Suprapubic skin (tissue), 4 donors: Measurements from ENCODE around the gene EPB41L2. TPM values are rescaled to one million over a fixed set of nuclear protein-coding genes. Genes with fewer than 3 reads are reported as not detected.

ENCODE experiments used
- DNase-seq, 2 donors: peaks; one replicate each; pipeline ENCODE4 v3.0.0-alpha.2; 2019; ENCODE audit warnings: low spot score in 2 of 2
- H3K27ac ChIP-seq: fragments of 200-600 bp; sonication (generic); one replicate; pipeline ENCODE4 v1.5.1; 2019
- H3K27me3 ChIP-seq: fragments of 200-600 bp; sonication (generic); one replicate; pipeline ENCODE4 v1.5.1; 2019
- H3K36me3 ChIP-seq: fragments of 200-600 bp; sonication (generic); one replicate; pipeline ENCODE4 v1.5.1; 2019
- H3K4me1 ChIP-seq: fragments of 200-600 bp; sonication (generic); one replicate; pipeline ENCODE4 v1.5.1; 2019
- H3K4me3 ChIP-seq: fragments of 200-600 bp; sonication (generic); one replicate; pipeline ENCODE4 v1.5.1; 2019; ENCODE audit warnings: mild to moderate bottlenecking
- H3K9me3 ChIP-seq: fragments of 200-600 bp; sonication (generic); one replicate; pipeline ENCODE4 v1.5.1; 2019
- CTCF ChIP-seq, 2 donors: fragments of 200-600 bp in 1 of 2; fragments of 450-650 bp in 1 of 2; sonication (generic) in 1 of 2; IDR thresholded peaks; one replicate each; pipeline ENCODE4 v1.5.1; 2016 to 2019; ENCODE audit warnings: antibody characterized with exemption in 2 of 2, mild to moderate bottlenecking in 1 of 2, moderate library complexity in 1 of 2
- EP300 ChIP-seq: sonication (generic); formaldehyde crosslinking; IDR thresholded peaks from one replicate; pipeline ENCODE4 v1.6.1; 2017; ENCODE audit warnings: antibody characterized with exemption
- POLR2A ChIP-seq, 2 donors: fragments of 450-650 bp; IDR thresholded peaks; one replicate each; pipeline ENCODE4 v1.6.1; 2017; ENCODE audit warnings: antibody characterized with exemption in 2 of 2, mild to moderate bottlenecking in 2 of 2, moderate library complexity in 2 of 2
- POLR2AphosphoS5 ChIP-seq, 3 donors: sonication (generic); formaldehyde crosslinking; IDR thresholded peaks; one replicate each; pipeline ENCODE4 v1.6.1; 2017; ENCODE audit warnings: antibody characterized with exemption in 3 of 3
- WGBS: methylation state at CpG from one replicate; pipeline ENCODE4 v1.1.5; 2018; 5-methylcytosine and 5-hydroxymethylcytosine counted together
- total RNA-seq, 4 donors: library from RNA; depleted of rRNA; stranded (reverse); fragments of >200 nt; gene quantifications; one replicate each; pipeline ENCODE4 v1.1.0, GENCODE V29; 2016

The EPB41L2 gene
- total RNA-seq, 4 donors from 2014 or later: 11.4 to 26.8 (median 15.4) TPM

DNA sequence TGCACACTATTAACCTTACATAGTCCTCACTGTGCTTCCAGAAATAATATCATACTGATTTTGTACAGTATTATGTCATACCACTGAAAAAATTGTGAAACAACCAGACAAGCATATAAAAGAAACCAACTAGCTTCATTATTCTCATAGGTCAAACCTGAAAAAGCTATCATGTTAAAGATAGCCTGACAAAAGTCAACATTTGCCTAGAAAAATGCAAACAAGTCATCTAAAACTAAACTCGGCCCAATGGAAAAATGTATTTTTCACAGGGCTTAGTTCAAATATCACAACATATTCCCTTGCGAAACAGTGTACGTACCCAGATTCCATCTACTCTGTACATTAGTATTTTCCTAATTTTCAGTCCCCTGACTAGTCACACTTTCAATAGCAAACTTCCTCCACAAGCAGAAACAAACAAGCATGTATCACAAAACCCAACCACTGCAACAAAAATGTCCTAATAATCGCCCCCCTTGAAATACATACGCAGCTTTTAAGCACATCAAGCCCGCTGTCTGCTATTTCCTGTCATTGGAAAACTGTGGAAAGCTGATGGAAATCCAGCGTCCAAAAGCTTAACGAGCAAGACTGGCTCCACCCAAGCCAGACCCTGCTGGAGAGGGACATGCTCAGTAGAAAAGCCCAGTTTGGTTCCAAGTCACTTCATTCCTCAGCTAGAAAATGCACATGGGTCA, 93.1 kb downstream of the EPB41L2 start:
- H3K27ac ChIP-seq: peak overlapping the region; percentile 28
- no peak for TF ChIP-seq POLR2AphosphoS5 (IDR thresholded peaks at IDR 0.05)
- no peak for TF ChIP-seq POLR2A (IDR thresholded peaks at IDR 0.05)
- no peak for DNase-seq
- WGBS: 56% methylated on average over 8 of the region's 8 CpGs
- H3K27me3 ChIP-seq: no peaks in the 10 kb centered on the region
- no peaks in the 10 kb centered on the region for H3K36me3 ChIP-seq
- H3K4me1 ChIP-seq: peaks cover 25% of the 10 kb centered on the region
- H3K9me3 ChIP-seq: no peaks in the 10 kb centered on the region
- H3K4me3 ChIP-seq: peak overlapping the region; percentile 39

DNA sequence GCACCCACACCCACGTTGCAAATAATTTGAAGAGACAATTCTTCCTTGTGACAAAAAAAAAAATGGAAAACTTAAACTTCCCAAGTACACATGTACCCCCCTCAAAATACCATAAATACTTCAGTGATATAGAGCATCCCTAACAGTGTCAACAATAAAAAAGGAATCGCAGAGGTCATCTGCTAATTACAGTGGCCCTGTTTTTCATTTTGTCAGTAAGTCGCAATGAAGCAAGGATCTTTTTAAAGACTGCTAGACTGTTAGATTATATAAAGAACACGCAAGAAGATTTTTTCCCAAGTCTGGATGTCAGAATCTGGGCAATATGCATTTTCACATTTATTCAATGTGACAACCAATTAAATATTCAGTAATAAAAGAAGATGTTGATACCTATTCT, 93.9 kb downstream of the EPB41L2 start:
- no peak overlapping the region for H3K27ac ChIP-seq
- 40% methylated on average over 4 of the region's 4 CpGs for WGBS
- H3K9me3 ChIP-seq: no peaks in the 10 kb centered on the region
- peak overlapping the region; percentile 39 for H3K4me3 ChIP-seq
- H3K36me3 ChIP-seq: no peaks in the 10 kb centered on the region
- H3K4me1 ChIP-seq: peaks cover 30% of the 10 kb centered on the region
- TF ChIP-seq CTCF (IDR thresholded peaks at IDR 0.05): no peak
- no peak for TF ChIP-seq POLR2A (IDR thresholded peaks at IDR 0.05)
- TF ChIP-seq EP300: no peak
- no peak for TF ChIP-seq POLR2AphosphoS5 (IDR thresholded peaks at IDR 0.05)
- no peaks in the 10 kb centered on the region for H3K27me3 ChIP-seq
- no peak for DNase-seq

DNA sequence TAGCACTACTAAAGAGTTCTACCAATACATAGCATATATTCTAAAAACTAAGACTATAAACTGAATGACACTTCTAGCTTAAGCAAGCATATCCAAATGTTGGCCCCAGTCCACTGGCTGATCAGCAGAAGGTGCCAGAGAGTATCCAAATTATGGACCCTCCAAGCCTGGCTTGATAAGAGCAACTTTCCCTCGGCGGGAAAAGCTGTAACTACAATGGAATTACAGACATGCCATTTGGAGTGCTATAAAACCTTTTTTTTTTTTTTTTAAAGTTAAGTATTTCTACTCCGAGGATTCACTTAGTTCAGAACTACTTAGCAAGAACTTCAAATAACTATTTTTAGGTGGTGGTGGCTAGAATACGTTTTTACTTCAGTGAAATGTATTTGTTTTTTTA, 94.6 kb downstream of the EPB41L2 start:
- Histone ChIP-seq H3K9me3 (no peaks in the 10 kb centered on the region), H3K36me3 (no peaks in the 10 kb centered on the region), H3K4me3 (no peak overlapping the region), H3K27ac (no peak overlapping the region), H3K27me3 (no peaks in the 10 kb centered on the region), H3K4me1 (peaks cover 30% of the 10 kb centered on the region)
- 48% methylated on average over 4 of the region's 4 CpGs for WGBS
- TF ChIP-seq POLR2AphosphoS5 (IDR thresholded peaks at IDR 0.05) (no peak), EP300 (no peak), CTCF (IDR thresholded peaks at IDR 0.05) (no peak), POLR2A (IDR thresholded peaks at IDR 0.05) (no peak)
- DNase-seq: no peak

DNA sequence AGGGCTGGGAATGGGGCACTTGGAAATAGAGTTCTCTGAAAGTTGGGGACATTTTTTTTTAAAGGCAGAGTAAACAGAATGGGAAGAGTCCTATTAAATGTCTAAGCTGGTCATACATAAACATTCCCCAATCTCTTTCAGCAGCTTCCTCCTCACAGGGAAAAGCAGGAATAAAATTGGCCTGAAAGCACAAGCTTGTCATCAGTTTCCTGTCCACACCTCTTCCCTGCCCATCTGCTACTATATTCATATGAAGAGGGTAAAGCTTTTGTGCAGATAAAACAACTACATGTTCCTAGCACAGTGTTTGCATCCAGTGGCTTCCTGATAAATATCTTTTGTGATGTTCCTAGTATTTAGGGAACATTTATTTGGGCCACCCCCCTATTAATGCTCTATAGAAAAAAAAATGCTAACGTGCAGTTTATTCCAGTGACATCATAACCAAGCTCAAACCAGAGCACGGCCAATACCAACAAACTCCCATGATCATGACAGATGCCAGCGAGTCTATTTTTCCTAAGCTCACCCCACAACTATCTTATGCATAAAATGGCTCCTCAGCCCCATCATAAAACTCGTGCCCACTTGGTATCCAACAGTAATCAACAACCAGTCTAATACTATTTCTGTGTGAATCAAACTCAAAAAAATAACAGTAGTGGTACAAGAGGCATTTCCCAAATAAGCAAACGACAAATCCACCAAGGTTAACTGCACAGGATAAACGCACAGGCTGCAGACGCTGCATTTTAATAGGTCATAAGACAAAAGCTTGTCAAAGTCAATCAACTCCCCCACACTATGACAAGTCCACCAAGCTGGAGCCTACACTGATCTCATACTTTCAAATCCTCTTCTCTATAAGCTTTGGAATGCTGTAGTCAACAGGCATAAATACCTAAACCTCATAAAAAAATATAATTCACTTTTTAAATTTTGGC, 95.3 kb downstream of the EPB41L2 start:
- no peak overlapping the region for H3K27ac ChIP-seq
- TF ChIP-seq EP300 (no peak), CTCF (IDR thresholded peaks at IDR 0.05) (no peak), POLR2A (IDR thresholded peaks at IDR 0.05) (no peak), POLR2AphosphoS5 (IDR thresholded peaks at IDR 0.05) (no peak)
- 64% methylated on average over 7 of the region's 7 CpGs for WGBS

DNA sequence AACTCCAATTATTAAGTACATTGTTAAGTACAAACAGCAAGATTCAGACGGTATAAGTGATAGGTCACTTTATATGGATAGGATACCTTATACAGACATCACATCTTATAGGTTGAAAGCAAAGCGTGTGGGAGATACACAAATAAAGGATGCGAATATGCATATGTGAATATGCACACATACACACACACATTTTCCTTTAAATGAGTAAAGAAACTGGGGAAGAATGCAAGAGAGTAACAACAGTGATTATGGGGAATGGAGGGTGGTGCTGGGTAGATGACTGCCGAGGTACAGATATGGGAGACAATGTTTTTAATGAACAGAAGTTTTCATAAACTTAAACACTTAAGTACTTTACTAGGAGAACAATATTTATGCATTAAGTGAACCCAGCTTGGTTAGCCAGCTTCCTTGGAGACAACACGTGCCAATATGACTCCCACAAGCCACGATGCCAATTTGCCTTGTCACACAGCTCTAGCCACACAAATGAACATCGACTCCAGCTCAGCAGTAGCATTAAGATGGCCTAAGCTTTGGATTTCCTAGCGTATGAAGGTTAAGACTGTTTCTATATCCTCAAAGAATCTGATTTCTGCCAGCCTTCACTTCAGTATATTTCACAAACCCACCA, 96.6 kb downstream of the EPB41L2 start:
- Histone ChIP-seq H3K4me1 (peaks cover 30% of the 10 kb centered on the region), H3K9me3 (no peaks in the 10 kb centered on the region), H3K4me3 (no peak overlapping the region), H3K36me3 (no peaks in the 10 kb centered on the region), H3K27me3 (no peaks in the 10 kb centered on the region), H3K27ac (no peak overlapping the region)
- TF ChIP-seq POLR2A (IDR thresholded peaks at IDR 0.05) (no peak), EP300 (no peak), CTCF (IDR thresholded peaks at IDR 0.05) (no peak), POLR2AphosphoS5 (IDR thresholded peaks at IDR 0.05) (no peak)
- 82% methylated on average over 8 of the region's 8 CpGs for WGBS
- DNase-seq: no peak

More for the DNA sequence above, 95.3 kb downstream of the EPB41L2 start:
- no peak for DNase-seq
- Histone ChIP-seq H3K4me3 (no peak overlapping the region), H3K27me3 (no peaks in the 10 kb centered on the region), H3K9me3 (no peaks in the 10 kb centered on the region), H3K36me3 (no peaks in the 10 kb centered on the region), H3K4me1 (peaks cover 30% of the 10 kb centered on the region)
